GM18867 (cell line): ENCODE data around the gene C13orf46.
"Not testable (repeated sequence)": the region's sequence is repeated elsewhere in the genome, so short reads cannot be mapped to it uniquely, and the experiment has no call there.

Experiments
- ATAC-seq: cut with Tn5 transposase; IDR thresholded peaks from one replicate; pipeline ENCODE4 v1.9.1; 2021; ENCODE audit warnings: mild to moderate bottlenecking, moderate library complexity; ENCODE audit not compliant: unreplicated experiment

Gene C13orf46

GRCh38 chr13:113995051-113995601 lies 21.2 kb upstream of the C13orf46 start:
- ATAC-seq: no peak

DNA sequence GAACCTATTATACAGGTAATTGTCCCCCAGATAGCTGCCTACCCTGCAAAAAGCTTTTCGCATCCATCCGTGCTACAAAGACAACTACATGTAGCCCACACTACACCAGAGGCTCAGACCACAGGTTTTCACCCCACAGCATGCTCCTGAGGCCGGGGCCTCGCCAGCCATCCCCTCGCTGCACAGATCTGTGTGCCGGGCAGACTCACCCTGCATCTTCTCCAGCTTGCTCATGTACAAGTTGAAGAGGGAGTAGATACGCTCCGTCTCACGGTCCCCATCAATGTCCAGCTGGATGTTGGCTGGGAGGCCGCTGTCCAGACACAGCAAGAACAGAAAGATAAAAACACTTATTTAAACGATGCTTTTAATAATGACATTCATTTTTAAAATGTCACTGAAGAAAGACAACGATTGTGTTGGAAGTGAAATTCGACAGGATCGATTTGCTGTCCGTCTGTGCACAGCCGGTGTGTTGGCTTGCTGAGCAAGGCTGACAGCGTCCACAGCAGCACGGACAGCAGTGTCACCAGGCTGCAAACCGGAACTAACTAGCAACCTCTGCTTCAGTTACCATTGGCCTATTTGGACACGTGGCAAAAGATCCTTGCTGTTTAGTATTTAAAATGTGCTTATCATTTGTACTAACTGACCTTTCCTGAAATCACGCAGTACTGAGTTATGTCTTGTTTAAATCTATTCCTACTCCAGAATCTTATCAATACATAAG lies 18.6 kb upstream of the C13orf46 start:
- no peak for ATAC-seq

- no peak for ATAC-seq
Measured at GRCh38 chr13:113991676-113992179, 17.9 kb upstream of the C13orf46 start.

- ATAC-seq: no peak
Measured at GRCh38 chr13:113991191-113991669, 17.4 kb upstream of the C13orf46 start.

DNA sequence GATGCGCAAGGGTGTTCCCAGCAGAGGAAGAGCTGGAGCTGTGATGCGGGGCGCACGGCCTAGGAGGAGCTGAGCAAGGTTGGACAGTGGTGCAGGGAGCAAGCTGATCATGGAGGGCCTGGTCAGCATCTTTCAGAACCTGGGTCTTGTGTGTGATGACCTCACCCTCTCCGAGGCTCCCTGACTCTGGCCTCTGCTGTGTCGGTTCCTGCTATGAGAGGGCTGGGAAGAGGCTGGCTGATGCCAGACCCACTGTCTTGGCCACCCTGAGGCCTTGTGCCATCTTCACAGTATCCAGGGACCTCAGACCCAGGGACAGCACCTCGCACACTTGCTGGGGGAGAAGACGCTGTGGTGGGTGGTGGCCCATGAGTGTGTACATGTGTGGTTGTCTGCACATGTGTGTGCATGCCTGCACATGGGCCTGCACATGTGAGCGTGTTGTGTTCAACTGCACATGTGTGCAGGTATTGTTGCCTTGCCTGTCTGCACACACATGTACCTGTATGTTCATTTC lies 16.5 kb upstream of the C13orf46 start:
- ATAC-seq: no peak

GRCh38 chr13:113989585-113990300 lies 15.9 kb upstream of the C13orf46 start:
- no peak for ATAC-seq

DNA sequence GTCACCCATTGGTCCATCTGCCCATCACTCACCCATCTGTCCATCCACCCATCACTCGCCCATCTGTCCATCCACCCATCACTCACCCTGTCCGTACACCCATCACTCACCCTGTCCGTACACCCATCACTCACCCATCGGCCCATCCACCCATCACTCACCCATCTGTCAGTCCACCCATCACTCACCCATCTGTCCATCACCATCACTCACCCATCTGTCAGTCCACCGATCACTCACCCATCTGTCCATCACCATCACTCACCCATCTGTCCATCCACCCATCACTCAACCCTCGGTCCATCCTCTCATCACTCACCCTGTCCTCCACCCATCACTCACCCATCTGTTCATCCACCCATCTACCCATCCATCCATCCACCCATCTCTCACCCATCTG lies 15.0 kb upstream of the C13orf46 start:
- ATAC-seq: not testable (repeated sequence)

GRCh38 chr13:113982296-113982661 lies 8.4 kb upstream of the C13orf46 start:
- no peak for ATAC-seq

DNA sequence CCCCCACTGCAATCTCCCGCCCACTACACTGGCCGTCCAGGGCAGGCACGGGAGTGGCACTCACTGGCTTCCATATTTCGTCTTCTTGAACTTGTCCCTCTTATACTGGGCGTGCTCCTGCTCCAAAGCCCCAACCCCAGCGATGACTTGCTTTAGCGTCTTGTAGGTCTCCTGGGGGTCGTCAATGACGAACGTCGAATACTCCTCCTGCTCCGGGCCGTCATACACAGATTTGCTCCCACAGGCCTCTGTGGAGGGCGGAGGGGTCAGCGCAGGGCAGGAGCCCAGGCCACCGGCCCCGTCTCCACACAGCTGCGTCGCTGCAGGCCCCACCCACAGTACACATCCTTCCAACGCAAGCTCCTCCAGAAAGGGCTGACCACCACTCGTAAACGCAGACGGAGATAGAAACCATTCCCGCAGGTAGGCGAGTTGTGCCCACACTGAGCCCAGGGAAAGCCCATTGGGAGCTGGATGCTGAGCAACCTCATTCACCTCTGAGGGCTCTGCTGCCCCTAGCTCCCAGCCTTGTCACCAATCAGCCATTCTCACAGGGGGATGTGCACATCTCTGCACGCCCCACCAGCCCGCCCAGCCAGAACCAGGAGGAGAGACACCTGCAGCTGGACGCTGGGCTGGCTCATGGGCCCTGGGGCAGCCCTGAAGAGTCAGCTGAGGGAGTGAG lies 7.9 kb upstream of the C13orf46 start:
- ATAC-seq: no peak

GRCh38 chr13:113981194-113981605 lies 7.3 kb upstream of the C13orf46 start:
- ATAC-seq: no peak

GRCh38 chr13:113980489-113981064 lies 6.7 kb upstream of the C13orf46 start:
- no peak for ATAC-seq

DNA sequence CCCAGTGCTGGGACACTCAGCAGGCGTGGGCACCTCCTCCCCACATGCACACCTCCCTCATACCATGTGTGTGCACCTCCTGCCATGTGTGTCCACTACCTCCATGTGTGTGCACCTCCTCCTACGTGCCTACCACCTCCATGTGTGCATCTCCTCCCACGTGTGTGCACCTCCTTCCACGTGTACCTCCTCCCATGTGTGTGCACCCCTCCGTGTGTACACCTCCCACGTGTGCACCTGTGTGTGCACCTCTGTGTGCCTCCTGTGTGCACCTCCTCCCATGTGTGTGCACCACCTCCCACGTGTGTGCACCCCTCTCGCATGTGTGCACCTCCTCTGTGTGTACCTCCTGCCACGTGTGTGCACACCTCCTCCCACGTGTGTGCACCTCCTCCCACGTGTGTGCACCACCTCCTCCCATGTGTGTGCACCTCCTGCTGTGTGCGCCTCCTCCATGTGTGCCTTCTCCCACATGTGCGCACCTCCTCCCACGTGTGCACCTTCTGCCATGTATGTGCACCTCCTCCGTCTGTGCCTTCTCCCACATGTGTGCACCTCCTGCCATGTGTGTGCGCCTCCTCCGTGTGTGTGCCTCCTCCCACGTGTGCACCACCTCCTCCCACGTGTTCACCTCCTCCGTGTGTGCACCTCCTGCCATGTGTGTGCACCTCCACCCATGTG lies 6.1 kb upstream of the C13orf46 start:
- no peak for ATAC-seq

- ATAC-seq: no peak
Measured at GRCh38 chr13:113978741-113979481, 5.0 kb upstream of the C13orf46 start.

GRCh38 chr13:113977976-113978375 lies 4.1 kb upstream of the C13orf46 start:
- no peak for ATAC-seq

DNA sequence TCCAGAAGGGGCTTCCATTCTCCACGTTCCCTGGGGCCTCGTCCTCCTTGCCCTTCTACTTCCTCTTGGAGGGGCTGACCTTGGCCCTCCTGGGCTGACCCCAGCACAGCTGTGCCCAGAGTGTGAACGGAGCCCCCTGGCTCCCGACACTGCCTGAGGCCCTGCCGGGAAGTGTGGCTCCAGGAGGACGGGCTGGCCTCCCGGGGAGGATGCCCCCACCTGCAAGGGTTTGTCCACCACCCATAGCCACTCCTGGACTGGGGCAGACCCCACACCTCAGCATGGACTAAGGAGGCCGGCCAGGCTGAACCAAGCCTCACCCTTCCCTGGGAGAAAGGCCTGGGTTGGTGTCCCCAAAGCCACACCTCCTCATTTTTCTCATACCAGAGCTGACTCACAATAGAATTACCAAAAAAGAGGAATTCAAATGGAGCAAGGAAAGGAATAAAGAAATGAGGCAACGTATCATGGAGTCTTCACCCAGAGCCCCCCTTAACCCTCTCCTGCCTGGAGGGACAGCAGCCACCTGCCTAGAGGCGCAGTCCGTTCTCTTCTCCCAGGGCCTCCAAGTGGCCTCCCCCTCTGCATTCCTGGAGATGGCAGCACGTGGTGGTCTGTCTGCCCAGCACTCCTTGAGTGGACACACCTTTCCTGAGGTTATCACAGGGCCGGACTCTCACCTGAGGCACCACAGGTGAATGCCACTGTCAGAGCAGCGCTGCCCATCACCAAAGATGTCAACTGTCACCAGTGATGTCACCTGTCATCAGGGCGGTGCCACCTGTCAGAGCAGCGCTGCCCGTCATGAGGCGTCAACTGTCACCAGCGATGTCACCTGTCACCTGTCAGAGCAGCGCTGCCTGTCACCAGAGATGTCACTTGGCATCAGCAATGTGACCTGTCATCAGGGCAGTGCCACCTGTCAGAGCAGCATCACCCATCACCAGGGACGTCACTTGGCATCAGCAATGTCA lies 3.1 kb upstream of the C13orf46 start:
- no peak for ATAC-seq

GRCh38 chr13:113975416-113975815 lies 1.5 kb upstream of the C13orf46 start:
- no peak for ATAC-seq

DNA sequence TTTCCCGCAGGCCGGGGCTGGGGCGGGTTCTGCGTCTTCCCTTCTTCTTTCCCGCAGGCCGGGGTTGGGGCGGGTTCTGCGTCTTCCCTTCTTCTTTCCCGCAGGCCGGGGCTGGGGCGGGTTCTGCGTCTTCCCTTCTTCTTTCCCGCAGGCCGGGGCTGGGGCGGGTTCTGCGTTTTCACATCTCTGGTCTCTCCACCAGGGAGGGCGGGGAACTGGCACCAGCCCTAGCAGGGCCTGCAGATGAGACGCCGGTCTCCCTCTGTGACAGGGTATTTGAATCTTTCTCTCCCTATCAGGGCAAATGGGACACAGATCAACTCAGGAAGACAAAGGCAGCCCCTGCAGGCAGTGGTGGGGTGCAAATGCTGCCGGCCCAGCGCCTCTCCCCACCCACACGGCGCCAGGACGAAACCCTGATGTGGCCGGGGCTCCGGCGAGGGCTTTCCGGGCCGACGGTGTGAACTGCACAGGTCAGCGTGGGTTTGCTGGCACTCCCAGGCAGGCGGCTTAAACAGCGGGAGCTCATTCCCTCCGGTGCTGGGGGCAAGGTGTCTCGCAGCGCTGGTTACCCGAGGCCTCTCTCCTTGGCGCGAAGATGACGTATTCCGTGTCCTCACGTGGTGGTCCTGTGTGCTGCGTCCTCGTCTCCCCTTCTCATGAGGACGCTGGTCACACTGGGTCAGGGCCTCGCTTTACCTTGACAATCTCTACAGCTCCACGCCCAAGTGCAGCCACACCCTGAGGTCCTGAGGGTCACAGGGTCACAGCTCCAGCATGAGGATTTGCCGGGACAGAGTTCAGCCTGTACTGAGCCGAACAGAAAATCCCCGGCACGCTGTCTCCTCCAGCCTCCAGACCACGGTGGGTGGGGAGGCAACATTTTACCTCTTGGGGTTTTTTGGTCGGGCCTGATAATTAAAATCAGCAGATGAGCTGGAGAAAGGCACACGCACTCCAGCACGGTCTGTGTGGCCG lies 717 bp upstream of the C13orf46 start:
- ATAC-seq: no peak
